Stomach (tissue), 9 donors: ENCODE data around the gene TGM2. TPM values are rescaled to one million over a fixed set of nuclear protein-coding genes. Genes with fewer than 3 reads are reported as not detected.
A peak's percentile ranks its signal among the peaks of the same experiment; 100 is the strongest.

Source experiments
- DNase-seq, 2 donors: peaks; one replicate each; pipeline versions ENCODE4 v3.0.0 to v3.0.0-alpha.2; 2013 to 2019
- H3K27ac ChIP-seq, 5 donors: fragments of 200-600 bp in 4 of 5; sonication (generic) in 4 of 5; one replicate each; pipeline ENCODE4 v1.5.1; 2013 to 2019; ENCODE audit warnings: mild to moderate bottlenecking in 1 of 5, moderate library complexity in 1 of 5
- H3K27me3 ChIP-seq, 3 donors: fragments of 200-600 bp; sonication (generic); one replicate each; pipeline ENCODE4 v1.5.1; 2017 to 2019; ENCODE audit warnings: mixed run types in 1 of 3
- H3K36me3 ChIP-seq, 4 donors: fragments of 200-600 bp; sonication (generic); 1 replicate in 3 of 4; 2 replicates in 1 of 4; pipeline ENCODE4 v1.5.1; 2016 to 2019
- H3K4me1 ChIP-seq, 4 donors: fragments of 200-600 bp; sonication (generic); one replicate each; pipeline ENCODE4 v1.5.1; 2016 to 2019
- H3K4me3 ChIP-seq, 4 donors: fragments of 200-600 bp; sonication (generic) in 3 of 4; one replicate each; pipeline ENCODE4 v1.5.1; 2016 to 2019; ENCODE audit warnings: mild to moderate bottlenecking in 1 of 4
- H3K9me3 ChIP-seq, 4 donors: fragments of 200-600 bp; sonication (generic); one replicate each; pipeline ENCODE4 v1.5.1; 2016 to 2019
- CTCF ChIP-seq, 7 experiments: fragments of 450-650 bp in 4 of 7; fragments of 200-600 bp in 3 of 7; sonication (generic) in 3 of 7; IDR thresholded peaks; one replicate each; pipeline ENCODE4 v1.5.1; 2016 to 2019; ENCODE audit warnings: antibody characterized with exemption in 7 of 7, control low read depth in 2 of 7, mild to moderate bottlenecking in 1 of 7
- EP300 ChIP-seq: sonication (generic); formaldehyde crosslinking; IDR thresholded peaks from one replicate; pipeline ENCODE4 v1.6.1; 2017; ENCODE audit warnings: antibody characterized with exemption
- POLR2A ChIP-seq, 4 donors: fragments of 450-650 bp; IDR thresholded peaks; one replicate each; pipeline ENCODE4 v1.6.1; 2016; ENCODE audit warnings: antibody characterized with exemption in 4 of 4, control low read depth in 2 of 4, mild to moderate bottlenecking in 1 of 4, moderate library complexity in 1 of 4
- POLR2AphosphoS5 ChIP-seq, 3 donors: sonication (generic); formaldehyde crosslinking; IDR thresholded peaks; one replicate each; pipeline ENCODE4 v1.6.1; 2016; ENCODE audit warnings: antibody characterized with exemption in 3 of 3
- WGBS, 5 donors: extraction: QIAGEN DNeasy Blood & Tissue Kit in 3 of 5; methylation state at CpG; one replicate each; pipeline versions ENCODE4 v1.1.5 to v1.1.7; 2013 to 2018; 5-methylcytosine and 5-hydroxymethylcytosine counted together
- intact Hi-C: fragments of 100-400 bp; cut with DNase I; formaldehyde crosslinking; loops from one replicate; pipeline ENCODE4 v1.15.1; 2023; ENCODE audit warnings: low total_unique reads
- polyA plus RNA-seq, 3 donors: library from polyadenylated mRNA; stranded (reverse); fragments of 200-250 nt; gene quantifications; one replicate each; pipeline ENCODE4 v1.2.3, GENCODE V29; 2013
- total RNA-seq, 5 donors: library from RNA; depleted of rRNA; stranded (reverse); fragments of >200 nt; gene quantifications; one replicate each; pipeline versions ENCODE4 v1.1.0 to v1.2.3, GENCODE V29; 2014 to 2016
- donor health status: healthy with polysubstance abuse.
- donor health status: Bipolar disorder and iron deficiency.
- donor health status: healthy.

TGM2 gene
- total and polyA plus RNA-seq, 8 donors, result 16.2 to 195 (median 33.3) TPM

GRCh38 chr20:38197619-38198018 lies 32.5 kb upstream of the TGM2 start:
- 74 to 100% (median 88%) methylated on average over 1 of the region's 1 CpG for WGBS, 5 donors
- Histone ChIP-seq H3K27me3 (peaks cover 0 to 5% (median 0%) of the 10 kb centered on the region in 3 donors), H3K9me3 (no peaks in the 10 kb centered on the region), H3K36me3 (no peaks in the 10 kb centered on the region), H3K27ac (peak overlapping the region in 1 of 5 donors; percentile 1), H3K4me1 (peaks cover 0 to 19% (median 3%) of the 10 kb centered on the region in 4 donors), H3K4me3 (no peak overlapping the region)
- intact Hi-C loops, result no loop called here
- no peak for DNase-seq
- TF ChIP-seq POLR2A (IDR thresholded peaks at IDR 0.05), result no peak
- no peak for TF ChIP-seq POLR2AphosphoS5 (IDR thresholded peaks at IDR 0.05)
- TF ChIP-seq CTCF (IDR thresholded peaks at IDR 0.05), result no peak
- TF ChIP-seq EP300, result no peak

- 73 to 78% (median 76%) methylated on average over 5 of the region's 5 CpGs for WGBS, 5 donors
- intact Hi-C loops, result no loop called here
- no peaks in the 10 kb centered on the region for H3K9me3 ChIP-seq
- TF ChIP-seq POLR2AphosphoS5 (IDR thresholded peaks at IDR 0.05) (no peak), POLR2A (IDR thresholded peaks at IDR 0.05) (no peak), EP300 (no peak), CTCF (IDR thresholded peaks at IDR 0.05) (no peak)
- H3K27me3 ChIP-seq, result peaks cover 0 to under 1% (median 0%) of the 10 kb centered on the region in 3 donors
- H3K4me3 ChIP-seq, result no peak overlapping the region
- DNase-seq, result no peak
- H3K4me1 ChIP-seq, result peaks cover 0 to 19% (median 3%) of the 10 kb centered on the region in 4 donors
- H3K36me3 ChIP-seq, result no peaks in the 10 kb centered on the region
- H3K27ac ChIP-seq, result peak overlapping the region in 2 of 5 donors; percentile 55 to 59
These were observed 32.1 kb upstream of the TGM2 start for GRCh38 chr20:38197217-38197616.

- Histone ChIP-seq H3K4me1 (peaks cover 0 to 22% (median 3%) of the 10 kb centered on the region in 4 donors), H3K27me3 (no peaks in the 10 kb centered on the region), H3K27ac (peak overlapping the region in 3 of 5 donors; percentile 36 to 59 (median 55)), H3K36me3 (no peaks in the 10 kb centered on the region), H3K4me3 (no peak overlapping the region), H3K9me3 (no peaks in the 10 kb centered on the region)
- intact Hi-C loops, result no loop called here
- WGBS, 5 donors, result 44 to 63% (median 47%) methylated on average over 3 to 5 of the region's 5 CpGs
- TF ChIP-seq EP300 (no peak), POLR2AphosphoS5 (IDR thresholded peaks at IDR 0.05) (peak in 1 of 3 donors; percentile 20), CTCF (IDR thresholded peaks at IDR 0.05) (no peak)
- DNase-seq, result peak in 1 of 2 donors; percentile 71
These were observed 31.5 kb upstream of the TGM2 start for GRCh38 chr20:38196592-38196991.

GRCh38 chr20:38196076-38196475 lies 31.0 kb upstream of the TGM2 start:
- DNase-seq, result no peak
- 83 to 94% (median 87%) methylated on average over 4 of the region's 4 CpGs for WGBS, 5 donors
- Histone ChIP-seq H3K9me3 (no peaks in the 10 kb centered on the region), H3K27me3 (no peaks in the 10 kb centered on the region), H3K4me1 (peaks cover 0 to 27% (median 3%) of the 10 kb centered on the region in 4 donors), H3K36me3 (no peaks in the 10 kb centered on the region), H3K27ac (peak overlapping the region in 2 of 5 donors; percentile 55 to 59), H3K4me3 (no peak overlapping the region)
- TF ChIP-seq CTCF (IDR thresholded peaks at IDR 0.05) (no peak), POLR2AphosphoS5 (IDR thresholded peaks at IDR 0.05) (no peak), EP300 (no peak), POLR2A (IDR thresholded peaks at IDR 0.05) (no peak)
- intact Hi-C loops, result no loop called here
